Activated CD4-positive, alpha-beta T cell treated with anti-CD3 and anti-CD28 coated beads, Interleukin-2, Interleukin-4, amounts not matched to agents 100 ng/mL and 50 ng/mL, durations not matched to agents 16 hours and 8 hours (primary cell): ENCODE measurements around the gene SLC2A3.
"Not testable (repeated sequence)": the region's sequence is repeated elsewhere in the genome, so short reads cannot be mapped to it uniquely, and the experiment has no call there.

ENCODE experiments used
- DNase-seq: peaks from one replicate; pipeline ENCODE4 v3.0.0-alpha.2; 2020; ENCODE audit warnings: low spot score

Gene SLC2A3

DNA sequence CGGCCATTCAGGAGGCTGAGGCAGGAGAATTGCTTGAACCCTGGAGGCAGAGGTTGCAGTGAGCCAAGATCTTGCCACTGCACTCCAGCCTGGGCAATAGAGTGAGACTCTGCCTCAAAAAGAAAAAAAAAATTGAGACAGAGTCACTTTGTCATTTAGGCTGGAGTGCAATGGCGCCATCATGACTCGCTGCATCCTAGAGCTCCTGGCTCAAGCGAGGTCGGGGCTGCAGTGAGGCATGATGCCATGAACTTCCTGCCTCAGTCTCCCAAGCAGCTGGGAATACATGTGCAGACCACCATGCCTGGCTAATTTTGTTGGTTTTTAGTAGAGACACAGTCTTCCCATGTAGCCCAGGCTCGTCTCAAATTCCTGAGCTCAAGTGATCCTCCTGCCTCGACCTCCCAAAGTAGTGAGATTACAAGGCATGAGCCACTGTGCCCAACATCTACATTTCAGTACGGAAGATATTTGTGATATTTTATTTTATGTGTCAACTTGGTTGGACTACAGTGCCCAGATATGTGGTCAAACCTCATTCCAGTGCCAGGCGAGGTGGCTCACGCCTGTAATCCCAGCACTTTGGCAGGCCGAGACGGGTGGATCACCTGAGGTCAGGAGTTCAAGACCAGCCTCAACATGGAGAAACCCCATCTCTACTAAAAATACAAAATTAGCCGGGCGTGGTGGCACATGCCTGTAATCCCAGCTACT lies 14.4 kb upstream of the SLC2A3 start:
- not testable (repeated sequence) for DNase-seq

DNA sequence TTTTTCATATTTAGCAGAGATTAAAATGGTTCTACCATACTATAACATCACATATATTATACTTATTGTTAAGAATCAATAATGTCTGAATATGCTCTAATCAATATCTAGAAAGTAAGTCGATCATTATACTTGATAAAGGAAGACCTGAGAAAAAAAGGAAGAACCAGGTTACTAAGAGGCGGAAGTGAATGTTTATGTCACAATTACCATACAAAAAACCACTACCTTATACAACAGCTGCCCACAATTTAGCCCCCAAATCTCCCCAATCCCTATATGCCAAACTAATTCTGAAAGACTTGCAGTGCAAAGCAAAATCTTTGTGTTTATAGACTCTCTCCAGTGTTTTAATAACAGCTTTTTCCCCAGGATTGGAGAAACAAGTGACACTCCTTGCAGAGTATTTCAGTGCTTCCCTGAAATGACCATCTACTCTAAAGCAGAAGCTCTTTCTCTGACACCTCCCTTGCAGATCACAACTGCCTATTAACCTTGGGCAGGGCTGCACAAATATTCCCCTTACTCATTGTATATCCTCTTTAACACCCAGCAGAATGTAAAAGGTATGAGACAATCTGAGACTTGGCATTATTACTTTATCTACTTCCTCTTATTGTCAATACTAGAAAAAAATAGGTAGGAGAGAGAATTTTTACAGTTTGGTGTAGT lies 12.7 kb upstream of the SLC2A3 start:
- no peak for DNase-seq

GRCh38 chr12:7947011-7947410 lies 11.0 kb upstream of the SLC2A3 start:
- no peak for DNase-seq

DNA sequence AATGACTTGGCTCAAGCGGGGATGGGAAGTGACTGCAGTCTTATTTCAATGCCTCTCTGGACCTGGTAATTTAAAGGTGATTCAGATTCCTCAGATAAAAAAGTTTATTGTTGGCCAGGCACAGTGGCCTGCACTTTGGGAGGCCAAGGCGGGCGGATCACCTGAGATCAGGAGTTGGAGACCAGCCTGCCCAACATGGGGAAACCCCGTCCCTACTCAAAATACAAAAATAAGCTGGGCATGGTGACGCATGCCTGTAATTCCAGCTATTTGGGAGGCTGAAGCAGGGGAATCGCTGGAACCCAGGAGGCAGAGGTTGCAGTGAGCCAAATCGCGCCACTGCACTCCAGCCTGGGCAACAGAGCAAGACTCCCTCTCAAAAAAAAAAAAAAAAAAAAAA lies 8.8 kb upstream of the SLC2A3 start:
- not testable (repeated sequence) for DNase-seq

GRCh38 chr12:7940906-7941305 lies 4.9 kb upstream of the SLC2A3 start:
- DNase-seq: no peak

DNA sequence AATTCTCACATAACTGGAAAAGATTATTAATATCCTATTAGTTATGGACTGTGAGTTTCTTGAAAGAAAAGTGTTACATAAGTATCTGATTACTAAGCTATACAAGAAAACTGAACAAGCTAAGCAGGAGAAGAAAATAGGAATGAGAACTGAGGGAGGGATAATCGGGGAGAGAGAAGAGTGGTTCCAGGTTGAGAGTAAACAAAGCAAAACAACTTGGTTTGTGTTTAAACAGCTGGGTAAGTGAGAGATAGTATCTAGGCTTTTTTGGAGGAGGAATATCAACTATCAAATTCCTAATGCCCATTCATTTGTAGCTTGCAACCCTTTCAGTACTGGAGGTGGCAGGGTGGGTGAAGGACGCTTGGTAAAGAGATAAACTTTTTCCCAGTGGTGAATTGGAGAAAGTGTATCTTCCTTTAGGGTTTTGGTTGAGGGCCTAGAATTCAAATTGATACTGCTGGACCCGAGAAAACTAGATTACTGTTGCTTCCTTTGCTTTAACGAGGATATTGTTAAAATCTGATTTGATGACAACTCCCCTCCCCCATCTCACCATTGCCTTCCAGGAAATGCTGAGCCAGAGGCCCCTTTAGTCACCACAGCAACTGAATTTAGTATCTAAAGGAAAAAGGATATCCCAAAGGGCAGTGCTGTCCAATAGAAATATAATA lies 2.0 kb upstream of the SLC2A3 start:
- peak; percentile 79 for DNase-seq

- peak; percentile 7 for DNase-seq
Measured at GRCh38 chr12:7934889-7935492, 996 bp downstream of the SLC2A3 start.

- peak; percentile 16 for DNase-seq
Measured at GRCh38 chr12:7934091-7934888, 1.7 kb downstream of the SLC2A3 start.

GRCh38 chr12:7933255-7933726 lies 2.7 kb downstream of the SLC2A3 start:
- peak; percentile 89 for DNase-seq

GRCh38 chr12:7932599-7933240 lies 3.3 kb downstream of the SLC2A3 start:
- not testable (repeated sequence) for DNase-seq

DNA sequence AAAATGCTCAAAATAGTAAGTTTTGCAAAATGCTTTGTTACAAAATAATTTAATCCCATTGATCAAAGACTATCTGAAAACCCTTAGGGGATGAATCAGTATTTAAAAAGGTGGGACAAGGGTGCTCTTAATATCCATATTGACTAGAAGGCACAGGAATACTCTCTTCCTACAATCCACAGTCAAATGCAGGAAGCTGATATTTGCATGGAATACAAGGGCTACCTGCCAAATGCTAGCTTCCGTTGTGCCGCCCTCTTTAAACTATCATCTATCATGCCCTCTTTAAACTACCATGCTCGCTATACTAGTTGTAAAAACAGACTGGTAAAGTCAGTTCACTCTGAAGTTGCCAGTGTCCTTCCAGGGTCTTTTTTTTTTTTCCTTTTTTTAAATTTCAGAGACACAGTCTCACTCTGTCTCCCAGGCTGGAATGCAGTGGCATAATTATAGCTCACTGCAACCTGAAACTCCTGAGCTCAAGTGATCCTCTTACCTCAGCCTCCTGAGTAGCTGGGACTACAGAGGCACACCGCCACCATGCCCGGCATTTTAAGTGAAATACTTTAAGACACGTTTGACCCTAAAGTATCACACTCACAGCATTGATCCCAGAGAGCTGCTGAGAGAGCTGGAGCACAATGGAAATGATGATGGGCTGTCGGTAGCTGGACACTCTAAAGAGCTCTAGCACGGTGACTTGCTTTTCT lies 6.7 kb downstream of the SLC2A3 start:
- no peak for DNase-seq

DNA sequence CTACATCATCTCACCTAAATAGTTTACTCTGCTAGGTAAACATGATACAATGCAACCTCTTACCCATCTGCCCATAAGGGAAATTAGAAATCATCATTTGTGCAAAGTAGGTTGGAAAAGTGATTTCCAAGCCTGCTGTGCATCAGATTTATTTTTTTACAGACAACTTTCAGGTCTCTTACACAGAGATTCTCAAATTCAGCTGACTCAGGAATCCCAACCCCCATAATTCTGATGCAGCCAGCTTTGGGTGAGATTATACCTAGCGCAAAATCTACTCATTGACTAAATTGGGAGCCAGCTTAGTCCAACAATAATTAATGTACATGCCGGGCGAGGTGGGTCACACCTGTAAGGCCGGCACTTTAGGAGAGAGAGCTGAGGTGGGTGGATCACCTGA lies 8.5 kb downstream of the SLC2A3 start:
- DNase-seq: no peak

- not testable (repeated sequence) for DNase-seq
Measured at GRCh38 chr12:7926068-7926666, 9.8 kb downstream of the SLC2A3 start.

GRCh38 chr12:7923241-7924236 lies 12.4 kb downstream of the SLC2A3 start:
- DNase-seq: no peak

DNA sequence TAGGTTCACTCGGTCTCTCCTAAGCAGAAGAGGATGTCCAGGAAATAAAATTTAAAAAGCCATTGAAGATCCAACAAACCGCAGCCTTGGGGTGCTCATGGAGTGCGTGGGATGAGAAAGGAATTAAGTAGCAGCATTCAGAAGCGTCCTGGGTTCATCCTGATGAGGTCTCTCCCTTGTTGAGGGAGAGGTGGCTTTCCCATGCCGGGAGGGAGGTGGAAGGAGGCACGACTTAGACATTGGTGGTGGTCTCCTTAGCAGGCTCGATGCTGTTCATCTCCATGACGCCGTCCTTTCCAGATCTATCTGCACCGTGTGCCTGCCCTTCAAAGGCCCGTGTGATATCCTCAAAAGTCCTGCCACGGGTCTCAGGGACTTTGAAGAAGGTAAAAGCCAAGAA lies 14.8 kb downstream of the SLC2A3 start:
- DNase-seq: not testable (repeated sequence)

GRCh38 chr12:7918268-7918590 lies 17.8 kb downstream of the SLC2A3 start:
- not testable (repeated sequence) for DNase-seq

GRCh38 chr12:7917392-7918267 lies 18.4 kb downstream of the SLC2A3 start:
- DNase-seq: no peak

DNA sequence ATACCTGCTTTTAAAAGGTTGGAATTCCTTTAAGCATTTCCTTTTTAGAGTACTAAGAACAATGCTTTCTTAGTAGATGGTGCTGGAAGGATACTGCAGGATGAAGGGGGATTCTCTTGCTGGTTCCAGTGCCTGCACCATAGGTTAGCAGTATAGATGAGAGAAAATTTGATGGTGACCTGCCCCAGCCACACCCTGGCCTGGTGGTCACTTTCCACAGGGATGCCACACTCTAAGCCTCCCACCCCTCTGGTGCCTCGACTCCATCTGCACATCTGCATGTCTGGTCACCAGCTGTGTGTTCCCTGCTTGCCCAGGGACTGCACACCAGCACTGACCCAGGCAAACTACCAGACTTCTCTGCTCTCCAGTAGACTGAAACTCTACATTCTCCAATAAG lies 19.1 kb downstream of the SLC2A3 start:
- no peak for DNase-seq
